Fibroblast of lung (primary cell): Measurements from ENCODE around the gene GPC2.

ENCODE experiments used
- EZH2 ChIP-seq: IDR thresholded peaks from 2 replicates; pipeline ENCODE4 v1.5.1; 2012; ENCODE audit warnings: low read length, control low read depth, mild to moderate bottlenecking; ENCODE audit errors: missing control alignments
- TF ChIP-seq, protein P1 (sequence below), 2 donors: IDR thresholded peaks in 1 of 2; conservative IDR thresholded peaks in 1 of 2; 1 replicate in 1 of 2; 2 replicates in 1 of 2; pipeline ENCODE4 v1.5.1; 2011 to 2012; ENCODE audit warnings: low read length in 2 of 2, control low read depth in 1 of 2, inconsistent platforms in 1 of 2, low read depth in 1 of 2, mild to moderate bottlenecking in 1 of 2

- TF ChIP-seq EZH2: no peak
- TF ChIP-seq, protein P1, sequence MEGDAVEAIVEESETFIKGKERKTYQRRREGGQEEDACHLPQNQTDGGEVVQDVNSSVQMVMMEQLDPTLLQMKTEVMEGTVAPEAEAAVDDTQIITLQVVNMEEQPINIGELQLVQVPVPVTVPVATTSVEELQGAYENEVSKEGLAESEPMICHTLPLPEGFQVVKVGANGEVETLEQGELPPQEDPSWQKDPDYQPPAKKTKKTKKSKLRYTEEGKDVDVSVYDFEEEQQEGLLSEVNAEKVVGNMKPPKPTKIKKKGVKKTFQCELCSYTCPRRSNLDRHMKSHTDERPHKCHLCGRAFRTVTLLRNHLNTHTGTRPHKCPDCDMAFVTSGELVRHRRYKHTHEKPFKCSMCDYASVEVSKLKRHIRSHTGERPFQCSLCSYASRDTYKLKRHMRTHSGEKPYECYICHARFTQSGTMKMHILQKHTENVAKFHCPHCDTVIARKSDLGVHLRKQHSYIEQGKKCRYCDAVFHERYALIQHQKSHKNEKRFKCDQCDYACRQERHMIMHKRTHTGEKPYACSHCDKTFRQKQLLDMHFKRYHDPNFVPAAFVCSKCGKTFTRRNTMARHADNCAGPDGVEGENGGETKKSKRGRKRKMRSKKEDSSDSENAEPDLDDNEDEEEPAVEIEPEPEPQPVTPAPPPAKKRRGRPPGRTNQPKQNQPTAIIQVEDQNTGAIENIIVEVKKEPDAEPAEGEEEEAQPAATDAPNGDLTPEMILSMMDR (conservative IDR thresholded peaks at IDR 0.05 in 1 of 2, IDR thresholded peaks at IDR 0.05 in 1 of 2; ENCODE audit: low read depth in 1 of 2, low read length in 2 of 2): no peak
Measured at GRCh38 chr7:100167912-100168323, 9.3 kb downstream of the GPC2 start.
